GM19023 (cell line): ENCODE results near the gene LTB.
"Not testable (repeated sequence)": the region's sequence is repeated elsewhere in the genome, so short reads cannot be mapped to it uniquely, and the experiment has no call there.

Experiments
- ATAC-seq: cut with Tn5 transposase; IDR thresholded peaks from one replicate; pipeline ENCODE4 v1.9.1; 2021; ENCODE audit warnings: mild to moderate bottlenecking, moderate library complexity; ENCODE audit not compliant: unreplicated experiment

LTB gene

DNA sequence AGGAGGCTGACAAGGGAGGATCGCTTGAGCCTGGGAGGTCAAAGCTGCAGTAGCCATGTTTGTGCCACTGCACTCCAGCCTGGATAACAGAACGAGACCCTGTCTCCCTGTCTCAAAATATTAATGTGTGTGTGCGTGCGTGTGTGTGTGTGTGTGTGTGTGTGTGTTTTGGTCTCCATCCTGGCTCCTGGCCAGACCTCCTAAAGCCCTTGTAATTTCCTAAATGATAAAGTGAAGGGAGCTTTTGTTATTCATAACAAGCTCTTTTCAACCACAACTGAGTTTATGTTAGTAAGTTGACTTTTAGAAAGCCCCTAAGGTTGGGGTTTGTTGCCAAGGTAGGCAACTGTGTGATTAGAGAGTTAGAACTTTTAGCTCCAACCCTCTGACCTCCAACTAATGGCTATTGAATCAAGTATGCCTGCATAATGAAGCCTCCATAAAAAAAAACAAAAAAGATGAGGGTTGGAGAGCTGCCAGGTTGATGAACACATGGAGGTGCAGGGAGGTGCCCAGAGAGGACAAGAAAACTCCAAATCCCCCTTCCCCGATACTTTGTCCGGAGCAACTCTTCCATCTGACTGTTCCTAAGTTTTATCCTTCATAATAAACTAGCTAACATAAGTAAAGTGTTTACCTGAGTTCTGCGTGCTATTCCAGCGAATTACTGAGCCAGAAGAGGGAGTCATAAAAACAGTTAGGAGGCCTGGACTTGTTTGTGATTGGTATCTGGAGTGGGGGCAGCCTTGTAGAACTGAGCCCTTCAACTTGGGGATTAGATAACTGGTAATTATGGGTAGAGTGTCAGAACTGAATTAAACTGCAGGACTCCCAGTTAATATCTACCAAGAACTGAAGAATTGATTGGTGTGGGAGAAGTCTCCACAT lies 27.5 kb upstream of the LTB start:
- no peak for ATAC-seq

DNA sequence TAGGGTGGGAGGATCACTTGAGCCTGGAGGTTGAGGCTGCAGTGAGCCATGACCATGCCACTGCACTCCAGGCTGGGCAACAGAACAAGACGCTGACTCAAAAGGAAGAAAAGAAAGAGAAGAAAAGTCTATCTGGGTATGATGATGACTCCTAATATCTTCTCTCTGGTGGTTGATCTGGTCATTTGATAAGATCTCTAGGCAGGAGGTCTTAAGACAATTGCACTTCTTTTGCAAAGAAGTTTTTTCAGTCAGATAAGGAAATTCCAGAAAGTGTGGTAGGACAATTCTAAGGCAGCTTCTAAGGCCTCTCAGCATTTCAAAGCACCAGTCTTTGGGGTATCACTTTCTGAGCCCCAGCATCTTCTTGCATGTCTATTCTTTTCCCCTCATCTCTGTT lies 25.1 kb upstream of the LTB start:
- no peak for ATAC-seq

GRCh38 chr6:31597006-31597405 lies 14.8 kb upstream of the LTB start:
- ATAC-seq, result no peak

GRCh38 chr6:31592396-31592771 lies 10.2 kb upstream of the LTB start:
- no peak for ATAC-seq

GRCh38 chr6:31590691-31591090 lies 8.5 kb upstream of the LTB start:
- ATAC-seq, result not testable (repeated sequence)

DNA sequence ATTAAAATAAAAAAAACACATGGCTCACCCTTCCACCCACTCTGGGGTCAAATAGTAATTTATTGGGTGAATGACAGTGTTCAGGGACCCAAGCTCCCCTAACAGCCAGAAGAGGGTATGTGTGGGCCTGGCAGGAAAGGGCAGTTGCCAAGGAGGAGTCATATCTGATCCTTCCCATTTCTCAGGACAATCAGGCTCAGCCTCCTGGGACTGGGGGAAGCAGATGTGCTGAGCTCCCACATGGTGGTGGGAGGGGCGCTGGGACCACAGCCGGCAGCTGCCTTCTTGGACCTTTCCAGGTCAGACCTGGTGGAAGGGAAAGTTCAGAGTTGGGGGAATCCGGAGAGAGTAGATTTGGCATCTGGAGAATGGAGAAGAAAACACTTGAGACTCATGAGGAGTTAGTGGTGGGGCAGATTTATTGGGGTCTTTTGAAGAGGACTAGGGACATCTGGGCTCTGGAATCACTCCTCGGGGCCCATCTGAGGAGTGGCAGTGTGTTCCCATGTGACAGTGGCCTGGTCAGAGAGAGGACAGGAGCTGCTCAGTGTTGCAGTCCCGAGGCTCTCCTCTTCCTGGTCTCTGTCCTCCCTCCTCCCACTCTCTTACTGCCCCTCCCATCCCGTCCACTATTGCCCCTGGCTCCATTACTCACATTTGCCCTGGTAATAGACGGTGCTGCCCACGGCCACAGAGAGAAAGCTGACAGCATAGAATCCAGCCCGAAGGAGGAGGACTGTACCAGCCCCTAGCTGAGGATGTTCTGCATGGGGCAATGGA lies 6.8 kb upstream of the LTB start:
- ATAC-seq, result no peak

DNA sequence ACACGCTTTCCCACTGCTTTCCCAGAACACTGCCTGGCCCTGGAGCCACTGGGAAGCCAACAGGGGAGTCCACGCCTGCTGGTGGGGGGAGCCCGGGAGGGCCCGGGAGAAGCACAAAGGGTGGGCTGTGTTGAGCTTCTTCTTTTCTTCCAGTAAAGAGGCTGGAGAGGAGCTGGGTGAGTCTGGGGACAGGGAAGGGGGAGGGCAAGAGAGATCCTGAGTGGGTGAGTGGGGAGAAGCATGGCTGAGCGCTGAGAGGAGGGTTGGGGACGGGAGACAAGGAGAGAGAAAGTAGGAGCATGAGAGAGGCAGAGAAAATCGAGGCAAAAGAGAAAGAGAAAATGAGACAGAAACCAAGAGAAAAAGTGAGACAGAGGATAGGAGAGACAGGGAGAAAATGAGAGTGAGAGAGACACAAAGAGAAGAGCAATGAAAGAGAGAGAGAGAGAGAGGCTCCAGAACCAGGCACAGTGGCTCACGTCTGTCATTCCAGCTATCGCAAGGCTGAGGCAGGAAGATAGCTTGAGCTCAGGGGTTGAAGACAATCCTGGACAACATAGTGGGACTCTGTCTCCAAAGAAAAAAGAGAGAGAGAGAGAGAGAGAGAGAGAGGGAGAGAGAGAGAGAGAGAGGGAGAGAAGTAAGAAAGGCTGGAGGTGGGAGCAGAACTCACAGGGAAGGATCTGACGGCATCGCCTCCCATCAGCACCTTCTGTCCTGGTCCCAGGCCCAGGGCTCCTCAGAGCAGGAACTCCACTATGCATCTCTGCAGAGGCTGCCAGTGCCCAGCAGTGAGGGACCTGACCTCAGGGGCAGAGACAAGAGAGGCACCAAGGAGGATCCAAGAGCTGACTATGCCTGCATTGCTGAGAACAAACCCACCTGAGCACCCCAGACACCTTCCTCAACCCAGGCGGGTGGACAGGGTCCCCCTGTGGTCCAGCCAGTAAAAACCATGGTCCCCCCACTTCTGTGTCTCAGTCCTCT lies 5.9 kb upstream of the LTB start:
- ATAC-seq, result no peak

DNA sequence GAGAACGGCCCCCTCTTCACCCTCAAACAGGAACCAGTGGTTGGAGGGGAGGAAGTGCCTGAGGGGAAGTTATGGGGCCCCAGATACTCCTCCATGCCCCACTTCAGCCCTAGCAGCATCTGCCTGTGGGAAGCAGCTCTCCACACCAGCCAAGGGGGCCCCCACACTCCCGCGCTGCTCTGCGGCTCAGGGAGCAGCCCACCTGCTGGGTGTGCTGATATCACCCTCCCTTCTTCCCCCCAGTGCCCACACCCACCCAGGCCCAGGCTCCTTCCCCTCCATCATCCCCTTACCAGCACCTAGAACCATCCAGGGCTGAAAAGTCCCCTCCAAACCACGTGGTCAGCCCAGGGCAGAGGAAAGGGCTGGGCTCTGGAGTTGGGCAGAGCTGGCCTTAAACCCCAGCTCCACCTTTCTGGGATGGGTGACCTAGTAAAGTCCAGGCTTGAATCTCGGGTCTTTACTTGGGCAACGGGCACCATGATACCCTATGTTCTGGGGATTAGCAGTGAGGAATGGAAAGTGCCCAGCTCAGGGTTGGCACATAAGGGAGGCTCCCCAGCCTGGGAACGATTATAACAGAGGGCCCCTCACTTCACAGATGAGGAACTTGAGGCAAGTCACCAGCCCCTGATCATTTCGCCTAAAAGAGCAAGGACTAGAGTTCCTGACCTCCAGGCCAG lies 4.5 kb upstream of the LTB start:
- no peak for ATAC-seq

GRCh38 chr6:31586008-31586407 lies 3.8 kb upstream of the LTB start, which contains the start of gene LST1:
TSS of gene LST1 (plus strand) at chr6:31586277. CDS start at chr6:31587300, 1,023 bp downstream.
- ATAC-seq, result no peak

DNA sequence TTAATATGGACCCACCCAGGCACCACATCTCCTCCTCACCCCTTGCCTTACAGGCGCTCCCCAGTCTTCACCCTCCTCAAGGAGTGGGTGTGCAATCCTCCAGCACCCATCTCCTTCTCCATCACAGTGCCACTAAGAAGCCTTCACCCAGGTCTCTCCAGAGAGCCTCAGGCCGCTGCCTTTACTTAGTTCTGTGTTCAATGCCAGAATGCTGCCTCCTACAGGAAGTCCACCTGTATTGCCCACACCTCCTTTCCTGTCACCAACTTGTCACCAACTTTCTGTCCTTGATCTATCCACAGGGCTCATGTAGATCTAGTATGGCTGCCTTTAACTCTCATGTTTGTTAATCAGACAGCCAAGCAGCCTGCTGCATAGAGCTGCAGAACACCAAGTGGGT lies 3.3 kb upstream of the LTB start:
- no peak for ATAC-seq

GRCh38 chr6:31581434-31582229 lies 592 bp downstream of the LTB start:
- ATAC-seq, result no peak

GRCh38 chr6:31580807-31581433 lies 1.3 kb downstream of the LTB start:
- peak; percentile 64 for ATAC-seq

DNA sequence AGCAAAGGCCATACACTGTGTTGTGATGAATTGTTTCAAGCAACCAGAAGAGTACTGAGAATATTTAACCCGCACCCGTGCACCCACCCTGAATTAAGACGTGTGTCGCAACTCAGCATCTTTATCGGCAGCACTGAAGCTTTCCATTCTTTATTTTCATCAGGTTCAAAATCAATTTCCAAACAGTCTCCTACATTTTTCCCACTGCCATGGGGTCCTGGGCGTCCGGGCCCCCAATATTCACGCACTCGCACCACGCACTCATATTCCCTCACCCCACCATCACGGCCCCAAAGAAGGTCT lies 1.8 kb downstream of the LTB start:
- ATAC-seq, result no peak

GRCh38 chr6:31579546-31580437 lies 2.4 kb downstream of the LTB start:
- no peak for ATAC-seq

- no peak for ATAC-seq
These were observed 3.1 kb downstream of the LTB start for GRCh38 chr6:31579119-31579505.

DNA sequence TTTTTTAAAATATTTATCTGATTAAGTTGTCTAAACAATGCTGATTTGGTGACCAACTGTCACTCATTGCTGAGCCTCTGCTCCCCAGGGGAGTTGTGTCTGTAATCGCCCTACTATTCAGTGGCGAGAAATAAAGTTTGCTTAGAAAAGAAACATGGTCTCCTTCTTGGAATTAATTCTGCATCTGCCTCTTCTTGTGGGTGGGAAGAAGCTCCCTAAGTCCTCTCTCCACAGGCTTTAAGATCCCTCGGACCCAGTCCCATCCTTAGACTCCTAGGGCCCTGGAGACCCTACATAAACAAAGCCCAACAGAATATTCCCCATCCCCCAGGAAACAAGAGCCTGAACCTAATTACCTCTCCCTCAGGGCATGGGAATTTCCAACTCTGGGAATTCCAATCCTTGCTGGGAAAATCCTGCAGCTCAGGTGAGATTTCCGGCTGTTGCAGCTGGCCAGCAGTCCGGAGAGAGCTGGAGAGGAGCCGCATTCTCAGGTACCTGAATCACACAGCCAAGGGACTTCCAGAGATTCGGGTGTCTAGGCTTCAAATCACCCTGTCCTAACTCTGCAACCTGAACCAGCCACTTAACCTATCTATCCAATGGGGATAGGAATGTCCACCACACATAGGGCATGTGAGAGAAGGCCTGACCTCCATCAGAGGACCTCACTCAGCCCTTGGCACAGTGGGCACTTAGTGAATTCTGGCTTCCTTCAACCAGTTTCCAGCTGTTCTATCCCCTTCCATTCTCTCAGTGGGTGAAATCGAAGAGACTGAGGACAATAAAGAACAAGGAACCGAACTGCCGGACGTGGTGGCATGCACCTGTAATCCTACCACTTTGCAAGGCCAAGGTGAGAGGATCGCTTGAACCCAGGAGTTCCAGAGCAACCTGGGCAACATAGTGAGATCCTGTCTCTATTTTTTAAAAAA lies 3.8 kb downstream of the LTB start:
- no peak for ATAC-seq

GRCh38 chr6:31577579-31577966 lies 4.7 kb downstream of the LTB start:
- ATAC-seq, result no peak
